A549 (cell line): Measurements from ENCODE around the gene MINDY4. TPM values are rescaled to one million over a fixed set of nuclear protein-coding genes. Genes with fewer than 3 reads are reported as not detected.

ENCODE experiments used
- ATAC-seq, 2 experiments: fragments of 200-7000 bp in 1 of 2; fragments of >200 bp in 1 of 2; cut with Nextera tagmentation in 1 of 2; cut with Tn5 transposase in 1 of 2; 3 replicates each; pipeline versions ENCODE4 v1.8.0 to v1.9.1; 2018 to 2020; ENCODE audit warnings: mild to moderate bottlenecking in 1 of 2, moderate library complexity in 1 of 2
- CTCF ChIA-PET: fragments of 300-600 bp; sonication (Branson Sonifier 250); formaldehyde crosslinking; extraction: SDS; loops from one replicate; lab custom pipeline; 2021; ENCODE audit warnings: antibody characterized with exemption, inconsistent platforms; lab: Yijun Ruan, JAX
- POLR2A ChIA-PET: fragments of 350-600 bp; formaldehyde crosslinking; extraction: SDS; loops from one replicate; lab custom pipeline; 2021; ENCODE audit warnings: antibody characterized with exemption, inconsistent platforms; lab: Yijun Ruan, JAX
- DNase-seq, 2 experiments: peaks; one replicate each; pipeline versions ENCODE4 v3.0.0 to v3.0.0-alpha.2; 2011 to 2016; ENCODE audit warnings: low read depth in 1 of 2, low spot score in 1 of 2
- FAIRE-seq: peaks from 2 replicates; lab custom pipeline; 2011; peaks lifted over from hg19 to GRCh38; lab: Jason Lieb, UNC
- H3K27ac ChIP-seq, 2 experiments: fragments of >200 bp; sonication (Bioruptor Twin); formaldehyde crosslinking; 3 replicates each; pipeline ENCODE4 v1.5.1; 2016 to 2017
- H3K4me1 ChIP-seq: fragments of >200 bp; sonication (Bioruptor Twin); formaldehyde crosslinking; 3 replicates; pipeline ENCODE4 v1.6.1; 2016
- H3K4me2 ChIP-seq: fragments of >200 bp; sonication (Bioruptor Twin); formaldehyde crosslinking; 3 replicates; pipeline ENCODE4 v1.6.1; 2016
- H3K4me3 ChIP-seq: fragments of >200 bp; sonication (Bioruptor Twin); formaldehyde crosslinking; 3 replicates; pipeline ENCODE4 v1.5.1; 2016
- H3K9me3 ChIP-seq: fragments of >200 bp; sonication (Bioruptor Twin); formaldehyde crosslinking; 3 replicates; pipeline ENCODE4 v1.6.1; 2016
- BCL3 ChIP-seq: fragments of >200 bp; sonication (Bioruptor Twin); formaldehyde crosslinking; IDR thresholded peaks from 3 replicates; pipeline ENCODE4 v1.6.1; 2016
- BHLHE40 ChIP-seq: IDR thresholded peaks from 2 replicates; pipeline ENCODE4 v1.6.1; 2012; ENCODE audit warnings: low read depth, low read length, inconsistent platforms
- CBX8 ChIP-seq: fragments of 200-600 bp; sonication (generic); IDR thresholded peaks from 2 replicates; pipeline ENCODE4 v1.6.1; 2016
- CEBPB ChIP-seq, 2 experiments: fragments of >200 bp in 1 of 2; sonication (Bioruptor Twin) in 1 of 2; formaldehyde crosslinking in 1 of 2; IDR thresholded peaks; 2 replicates each; pipeline ENCODE4 v1.6.1; 2012 to 2016
- ELK1 ChIP-seq: fragments of 150-350 bp; IDR thresholded peaks from 2 replicates; pipeline ENCODE4 v1.6.1; 2014; ENCODE audit warnings: low read depth, mild to moderate bottlenecking, low read length
- FOSL2 ChIP-seq, 2 experiments: fragments of 450-650 bp in 1 of 2; fragments of >200 bp in 1 of 2; sonication (Bioruptor Twin) in 1 of 2; formaldehyde crosslinking; IDR thresholded peaks; 2 replicates each; pipeline versions ENCODE4 v1.5.0 to v1.6.1; 2016 to 2020; ENCODE audit warnings: mild to moderate bottlenecking in 1 of 2, moderate library complexity in 1 of 2
- FOXS1 ChIP-seq: fragments of 250-450 bp; sonication (Bioruptor Pico); IDR thresholded peaks from 2 replicates; pipeline ENCODE4 v1.5.0; 2020; ENCODE audit warnings: mild to moderate bottlenecking, moderate library complexity
- HMGXB4 ChIP-seq: fragments of 250-450 bp; sonication (Bioruptor Pico); IDR thresholded peaks from 2 replicates; pipeline ENCODE4 v1.5.0; 2021; ENCODE audit warnings: mild to moderate bottlenecking, moderate library complexity, borderline replicate concordance
- KDM1A ChIP-seq: fragments of 200-600 bp; sonication (generic); IDR thresholded peaks from 2 replicates; pipeline ENCODE4 v1.6.1; 2016; ENCODE audit warnings: low read depth, mild to moderate bottlenecking
- MAFK ChIP-seq: fragments of 450-650 bp; IDR thresholded peaks from 2 replicates; pipeline ENCODE4 v1.6.1; 2014; ENCODE audit not compliant: partially characterized antibody
- MAZ ChIP-seq: fragments of 150-350 bp; IDR thresholded peaks from 2 replicates; pipeline ENCODE4 v1.6.1; 2014; ENCODE audit warnings: antibody characterized with exemption, low read depth, low read length, borderline replicate concordance
- MYC ChIP-seq: IDR thresholded peaks from 2 replicates; pipeline ENCODE4 v1.6.1; 2012; ENCODE audit warnings: mild to moderate bottlenecking, inconsistent platforms, low read length, improper control_type of control experiment, borderline replicate concordance
- RARB ChIP-seq: fragments of 250-450 bp; sonication (Bioruptor Pico); IDR thresholded peaks from 2 replicates; pipeline ENCODE4 v1.8.0; 2021; ENCODE audit warnings: mild to moderate bottlenecking, moderate library complexity
- REST ChIP-seq: fragments of 200-600 bp; sonication (generic); IDR thresholded peaks from 2 replicates; pipeline ENCODE4 v1.6.1; 2016; ENCODE audit warnings: antibody characterized with exemption, mild to moderate bottlenecking, moderate library complexity
- RFX5 ChIP-seq: fragments of 450-650 bp; IDR thresholded peaks from 2 replicates; pipeline ENCODE4 v1.7.1; 2014; ENCODE audit warnings: antibody characterized with exemption, mild to moderate bottlenecking, moderate library complexity
- TFCP2L1 ChIP-seq: fragments of 250-450 bp; sonication (Bioruptor Pico); IDR thresholded peaks from 2 replicates; pipeline ENCODE4 v1.5.0; 2021; ENCODE audit warnings: mild to moderate bottlenecking
- USF2 ChIP-seq: fragments of 450-650 bp; IDR thresholded peaks from 2 replicates; pipeline ENCODE4 v1.6.1; 2014; ENCODE audit warnings: antibody characterized with exemption
- ZC3H11A ChIP-seq: fragments of 450-650 bp; IDR thresholded peaks from 2 replicates; pipeline ENCODE4 v1.6.1; 2014; ENCODE audit warnings: antibody characterized with exemption, mild to moderate bottlenecking
- WGBS: methylation state at CpG from one replicate; pipeline ENCODE4 v1.1.6; 2017; ENCODE audit errors: missing lambda C conversion rate; 5-methylcytosine and 5-hydroxymethylcytosine counted together
- polyA plus RNA-seq, 4 experiments: library from polyadenylated mRNA; depleted of rRNA in 3 of 4; stranded (reverse); fragments of >200 nt; fragmentation: RNase III in 1 of 4; extraction: RNeasy Plus Mini Kit Qiagen cat#74134 plus additional on column Dnase treatment in 1 of 4; gene quantifications; 2 replicates in 3 of 4; 3 replicates in 1 of 4; pipeline ENCODE4 v1.2.3, GENCODE V29; 2011 to 2017
- TF ChIP-seq, protein P1 (sequence below): fragments of 250-450 bp; sonication (Bioruptor Pico); IDR thresholded peaks from 2 replicates; pipeline ENCODE4 v1.5.0; 2020; ENCODE audit warnings: low read depth, mild to moderate bottlenecking, moderate library complexity
- TF ChIP-seq, protein P2 (sequence below): IDR thresholded peaks from 2 replicates; pipeline ENCODE4 v1.6.1; 2012

MINDY4 gene
- polyA plus RNA-seq, 2 of the 4 experiments (the other 2 are of a cell fraction): 1.8 to 3.6 TPM

DNA sequence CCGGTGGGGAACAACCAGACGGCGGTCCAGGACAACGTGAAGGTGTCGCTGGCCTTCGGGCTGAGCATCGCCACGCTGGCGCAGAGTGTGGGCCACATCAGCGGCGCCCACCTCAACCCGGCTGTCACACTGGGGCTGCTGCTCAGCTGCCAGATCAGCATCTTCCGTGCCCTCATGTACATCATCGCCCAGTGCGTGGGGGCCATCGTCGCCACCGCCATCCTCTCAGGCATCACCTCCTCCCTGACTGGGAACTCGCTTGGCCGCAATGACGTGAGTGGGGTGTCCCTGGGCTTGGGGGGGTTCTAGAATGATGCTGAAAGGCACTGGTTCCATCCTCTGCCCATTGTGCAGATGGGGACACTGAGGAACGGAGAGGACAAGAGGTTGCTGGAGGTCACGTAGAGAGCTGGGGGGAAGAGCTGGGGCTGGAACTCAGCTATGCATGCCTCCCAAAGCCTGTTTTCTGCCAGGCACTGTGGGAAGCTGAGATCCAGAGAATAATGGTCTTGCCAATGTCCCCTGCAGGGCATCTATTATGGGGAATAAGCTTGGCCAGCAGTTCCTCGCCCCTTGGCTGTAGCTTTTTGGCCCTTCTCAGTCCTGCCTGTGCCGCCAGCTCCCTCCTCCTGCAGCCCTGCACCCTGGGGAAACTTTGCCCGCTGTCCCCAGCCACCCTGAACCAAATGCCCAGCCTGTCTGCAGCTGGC lies 141.0 kb downstream of the MINDY4 start:
- Histone ChIP-seq H3K4me2 (no peak overlapping the region), H3K4me1 (peaks cover 9% of the 10 kb centered on the region; the same call in 2 of the 3 replicates), H3K27ac (no peak overlapping the region), H3K9me3 (no peaks in the 10 kb centered on the region), H3K4me3 (no peak overlapping the region)
- no peak for TF ChIP-seq MYC
- no peak for TF ChIP-seq TFCP2L1
- TF ChIP-seq ZC3H11A: no peak
- TF ChIP-seq FOSL2 (IDR thresholded peaks at IDR 0.05): no peak
- no peak for TF ChIP-seq FOSL2 (CRISPR knock-in tag; IDR thresholded peaks at IDR 0.05)
- no peak for TF ChIP-seq FOXS1
- TF ChIP-seq RARB (CRISPR knock-in tag): no peak
- FAIRE-seq (no peak), ATAC-seq (no peak), DNase-seq (no peak)
- ChIA-PET CTCF (interaction anchor here (0.6 to 1.4 kb wide), 2 partner anchors 27 to 1197 kb away, joined by 4 to 6 read pairs; no protein-coding TSS in a partner anchor), POLR2A (no interaction called here)
- WGBS: 90% methylated on average over 20 of the region's 26 CpGs

DNA sequence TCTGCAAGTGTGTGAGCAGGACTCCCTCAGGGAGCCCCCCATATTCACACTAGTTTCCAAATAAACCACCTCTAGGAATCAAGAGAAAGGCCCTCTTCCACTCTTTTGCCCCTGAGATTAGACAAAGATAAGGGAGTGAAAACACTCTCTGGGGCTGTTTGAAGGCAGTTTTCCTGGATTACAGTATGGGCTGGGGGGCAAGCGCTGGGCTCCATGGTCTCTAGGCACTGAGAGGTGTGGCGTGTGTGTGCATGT lies 141.4 kb downstream of the MINDY4 start:
- Histone ChIP-seq H3K4me1 (peaks cover 9% of the 10 kb centered on the region; the same call in 2 of the 3 replicates), H3K4me2 (no peak overlapping the region), H3K9me3 (no peaks in the 10 kb centered on the region), H3K27ac (no peak overlapping the region)
- 94% methylated on average over 2 of the region's 2 CpGs for WGBS
- POLR2A ChIA-PET: no interaction called here
- DNase-seq: no peak
- no peak for ATAC-seq
- TF ChIP-seq ELK1 (no peak), MAFK (no peak), CBX8 (no peak), ZC3H11A (no peak), CEBPB (IDR thresholded peaks at IDR 0.05) (no peak), MAZ (no peak), KDM1A (no peak), RFX5 (no peak), BCL3 (no peak), HMGXB4 (CRISPR knock-in tag) (no peak), REST (no peak), RARB (CRISPR knock-in tag) (no peak), USF2 (no peak), BHLHE40 (no peak)
- TF ChIP-seq, protein P1, sequence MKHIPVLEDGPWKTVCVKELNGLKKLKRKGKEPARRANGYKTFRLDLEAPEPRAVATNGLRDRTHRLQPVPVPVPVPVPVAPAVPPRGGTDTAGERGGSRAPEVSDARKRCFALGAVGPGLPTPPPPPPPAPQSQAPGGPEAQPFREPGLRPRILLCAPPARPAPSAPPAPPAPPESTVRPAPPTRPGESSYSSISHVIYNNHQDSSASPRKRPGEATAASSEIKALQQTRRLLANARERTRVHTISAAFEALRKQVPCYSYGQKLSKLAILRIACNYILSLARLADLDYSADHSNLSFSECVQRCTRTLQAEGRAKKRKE (CRISPR knock-in tag): no peak
- TF ChIP-seq, protein P2, sequence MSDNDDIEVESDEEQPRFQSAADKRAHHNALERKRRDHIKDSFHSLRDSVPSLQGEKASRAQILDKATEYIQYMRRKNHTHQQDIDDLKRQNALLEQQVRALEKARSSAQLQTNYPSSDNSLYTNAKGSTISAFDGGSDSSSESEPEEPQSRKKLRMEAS: no peak
- TF ChIP-seq, all 56 proteins: peak for 0
- CTCF ChIA-PET: interaction anchor here (1.4 kb wide), 1 partner anchor 26 kb away, joined by 6 read pairs; no protein-coding TSS in a partner anchor
- H3K4me3 ChIP-seq: no peak overlapping the region
- no peak for FAIRE-seq
